HepG2 (cell line): ENCODE results near the gene C5orf15. TPM values are rescaled to one million over a fixed set of nuclear protein-coding genes. Genes with fewer than 3 reads are reported as not detected.

Source experiments
- ATAC-seq: fragments of 200-7000 bp; cut with Tn5 transposase; 3 replicates; pipeline ENCODE4 v1.9.1; 2020; ENCODE audit warnings: mild to moderate bottlenecking, moderate library complexity
- BruUV-seq: library from RNA; stranded (reverse); fragments of 400-500 nt; replicated peaks from 2 replicates; lab custom pipeline; 2021; lab: Mats Ljungman, UMichigan
- CTCF ChIA-PET: fragments of 300-600 bp; formaldehyde crosslinking; extraction: SDS; loops from one replicate; lab custom pipeline; 2021; ENCODE audit warnings: low total read pairs, inconsistent platforms, low intra/inter-chr PET ratio; lab: Yijun Ruan, JAX
- POLR2A ChIA-PET: fragments of 350-600 bp; sonication (Branson Sonifier 250); formaldehyde crosslinking; loops from one replicate; lab custom pipeline; 2020; ENCODE audit warnings: antibody characterized with exemption, inconsistent platforms; lab: Yijun Ruan, JAX
- DNase-seq: peaks from one replicate; pipeline ENCODE4 v3.0.0-alpha.2; 2015; ENCODE audit warnings: low spot score
- FAIRE-seq: peaks from 3 replicates; lab custom pipeline; 2011; peaks lifted over from hg19 to GRCh38; lab: Jason Lieb, UNC
- H2AFZ ChIP-seq: one replicate; pipeline ENCODE4 v1.6.1; 2011; ENCODE audit warnings: low read length, inconsistent platforms
- H3K27ac ChIP-seq: fragments of 300-600 bp; 3 replicates; pipeline ENCODE4 v1.8.0; 2011; ENCODE audit warnings: mixed run types, mild to moderate bottlenecking, mixed read lengths, low read length, inconsistent platforms; ENCODE audit not compliant: insufficient read depth; ENCODE audit errors: extremely low read length
- H3K27me3 ChIP-seq, 2 experiments: fragments of 200-600 bp in 1 of 2; 2 replicates in 1 of 2; 3 replicates in 1 of 2; pipeline versions ENCODE4 v1.6.0 to v1.8.0; 2011; ENCODE audit warnings: low read length in 2 of 2, mild to moderate bottlenecking in 2 of 2, moderate library complexity in 2 of 2, inconsistent platforms in 1 of 2; ENCODE audit not compliant: insufficient read depth in 2 of 2, control insufficient read depth in 1 of 2
- H3K36me3 ChIP-seq, 2 experiments: fragments of 200-600 bp in 1 of 2; replicated peaks in 1 of 2; 2 replicates in 1 of 2; 3 replicates in 1 of 2; pipeline versions ENCODE4 v1.5.1 to v1.8.0; 2011; ENCODE audit warnings: low read length in 2 of 2, inconsistent platforms in 1 of 2; ENCODE audit not compliant: insufficient read depth in 2 of 2, control insufficient read depth in 1 of 2
- H3K4me1 ChIP-seq: 2 replicates; pipeline ENCODE4 v1.5.1; 2012; ENCODE audit warnings: low read length, inconsistent platforms; ENCODE audit not compliant: insufficient read depth
- H3K4me2 ChIP-seq: 2 replicates; pipeline ENCODE4 v1.6.0; 2011; ENCODE audit warnings: low read depth, low read length, inconsistent platforms
- H3K4me3 ChIP-seq, 3 experiments: fragments of 200-600 bp in 1 of 3; sonication (generic), shearing (Covaris generic) in 1 of 3; replicated peaks in 1 of 3; 2 replicates each; pipeline ENCODE4 v1.5.1; 2011 to 2016; ENCODE audit warnings: low read length in 3 of 3, inconsistent platforms in 2 of 3, low read depth in 2 of 3, mild to moderate bottlenecking in 2 of 3, control low read depth in 1 of 3, mixed read lengths in 1 of 3; ENCODE audit not compliant: insufficient read depth in 1 of 3
- H3K79me2 ChIP-seq: one replicate; pipeline ENCODE4 v1.6.1; 2011; ENCODE audit warnings: low read length, inconsistent platforms; ENCODE audit not compliant: insufficient read depth
- H3K9ac ChIP-seq: 2 replicates; pipeline ENCODE4 v1.6.0; 2011; ENCODE audit warnings: mild to moderate bottlenecking, low read depth, low read length, inconsistent platforms; ENCODE audit not compliant: insufficient read depth
- H3K9me3 ChIP-seq: 2 replicates; pipeline ENCODE4 v1.5.1; 2012; ENCODE audit warnings: mild to moderate bottlenecking, low read length
- H4K20me1 ChIP-seq: 2 replicates; pipeline ENCODE4 v1.6.0; 2011; ENCODE audit warnings: inconsistent platforms, mild to moderate bottlenecking, low read length, moderate library complexity; ENCODE audit not compliant: insufficient read depth
- BCL3 ChIP-seq: sonication (generic); formaldehyde crosslinking; IDR thresholded peaks from 2 replicates; pipeline ENCODE4 v1.5.1; 2020; ENCODE audit warnings: mild to moderate bottlenecking, missing genetic modification reagents, moderate library complexity
- CREBL2 ChIP-seq: sonication (generic); formaldehyde crosslinking; IDR thresholded peaks from 2 replicates; pipeline ENCODE4 v1.8.1; 2023; ENCODE audit warnings: missing genetic modification reagents, mild to moderate bottlenecking, borderline replicate concordance
- EEA1 ChIP-seq: sonication (generic); formaldehyde crosslinking; IDR thresholded peaks from 2 replicates; pipeline ENCODE4 v1.5.1; 2020; ENCODE audit warnings: mild to moderate bottlenecking, missing genetic modification reagents, borderline replicate concordance
- KLF6 ChIP-seq: IDR thresholded peaks from 2 replicates; pipeline ENCODE4 v1.8.0; 2016; ENCODE audit warnings: missing biosample characterization, missing genetic modification reagents
- MAZ ChIP-seq, 2 experiments: sonication (generic) in 1 of 2; formaldehyde crosslinking in 1 of 2; IDR thresholded peaks; 2 replicates each; pipeline versions ENCODE4 v1.5.0 to v1.6.1; 2012 to 2020; ENCODE audit warnings: low read depth in 2 of 2, mild to moderate bottlenecking in 2 of 2, borderline replicate concordance in 1 of 2, improper control_type of control experiment in 1 of 2, low read length in 1 of 2, missing genetic modification reagents in 1 of 2, moderate library complexity in 1 of 2
- SMAD1 ChIP-seq: sonication (generic); formaldehyde crosslinking; IDR thresholded peaks from 2 replicates; pipeline ENCODE4 v1.4.0; 2020; ENCODE audit warnings: missing genetic modification reagents, low read depth, mild to moderate bottlenecking, borderline replicate concordance
- ZBTB21 ChIP-seq: sonication (generic); formaldehyde crosslinking; IDR thresholded peaks from 2 replicates; pipeline ENCODE4 v1.4.0; 2020; ENCODE audit warnings: missing genetic modification reagents
- ZNF143 ChIP-seq: sonication (generic); formaldehyde crosslinking; IDR thresholded peaks from 2 replicates; pipeline ENCODE4 v1.4.0; 2020; ENCODE audit warnings: missing genetic modification reagents
- ZNF414 ChIP-seq: sonication (generic); formaldehyde crosslinking; IDR thresholded peaks from 2 replicates; pipeline ENCODE4 v1.5.0; 2020; ENCODE audit warnings: missing genetic modification reagents
- ZNF430 ChIP-seq: sonication (generic); formaldehyde crosslinking; IDR thresholded peaks from 2 replicates; pipeline ENCODE4 v1.9.0; 2021; ENCODE audit warnings: mild to moderate bottlenecking, missing genetic modification reagents
- ZNF451 ChIP-seq: sonication (generic); formaldehyde crosslinking; IDR thresholded peaks from 2 replicates; pipeline ENCODE4 v1.5.0; 2020; ENCODE audit warnings: mild to moderate bottlenecking, missing genetic modification reagents
- ZNF563 ChIP-seq: sonication (generic); formaldehyde crosslinking; IDR thresholded peaks from 2 replicates; pipeline ENCODE4 v1.8.0; 2022; ENCODE audit warnings: mild to moderate bottlenecking, moderate library complexity, missing genetic modification reagents
- ZNF607 ChIP-seq: sonication (generic); formaldehyde crosslinking; IDR thresholded peaks from 2 replicates; pipeline ENCODE4 v1.5.1; 2020; ENCODE audit warnings: missing genetic modification reagents, mild to moderate bottlenecking, borderline replicate concordance
- ZNF761 ChIP-seq: sonication (generic); formaldehyde crosslinking; conservative IDR thresholded peaks from 2 replicates; pipeline ENCODE4 v1.4.0; 2020; ENCODE audit warnings: mild to moderate bottlenecking, missing genetic modification reagents
- WGBS: methylation state at CpG from one replicate; pipeline ENCODE4 v1.1.6; 2017; ENCODE audit warnings: low lambda C conversion rate; 5-methylcytosine and 5-hydroxymethylcytosine counted together
- in situ Hi-C: cut with HindIII; loops from 2 replicates; pipeline ENCODE4 v1.10.0; 2017; ENCODE audit warnings: low pct_unique_long_range_greater_than_20kb; ENCODE audit not compliant: extremely low pct_ligation_motif_present
- intact Hi-C: fragments of 100-400 bp; cut with micrococcal nuclease; formaldehyde crosslinking; loops from one replicate; pipeline ENCODE4 v1.10.0; 2022; ENCODE audit not compliant: unreplicated experiment
- polyA plus RNA-seq, 8 experiments: library from polyadenylated mRNA; depleted of rRNA in 3 of 8; stranded (reverse) in 7 of 8; unstranded in 1 of 8; fragments of >200 nt; fragmentation: Illumina TruSeq in 4 of 8; extraction: Trizol in 4 of 8; gene quantifications; 2 replicates each; pipeline versions ENCODE4 v1.2.1 to v1.2.3, GENCODE V29; 2011 to 2016; ENCODE audit warnings: low read depth in 4 of 8, missing spikeins in 1 of 8, mixed read lengths in 1 of 8; ENCODE audit not compliant: insufficient read depth in 1 of 8
- total RNA-seq, 5 experiments: library from RNA; depleted of rRNA; stranded (reverse); fragments of >200 nt; fragmentation: Illumina TruSeq; extraction: Trizol; gene quantifications; 2 replicates each; pipeline ENCODE4 v1.2.3, GENCODE V29; 2016; ENCODE audit warnings: low read depth in 1 of 5
- TF ChIP-seq, protein P1 (sequence below): sonication (generic); formaldehyde crosslinking; IDR thresholded peaks from 2 replicates; pipeline ENCODE4 v1.5.0; 2020; ENCODE audit warnings: mild to moderate bottlenecking, missing genetic modification reagents, borderline replicate concordance

The C5orf15 gene
- total and polyA plus RNA-seq, 2 of the 13 experiments (the other 11 are each of a cell fraction or from before 2014, with no cell fraction given), result 58.5 to 82.7 TPM

- no peak for DNase-seq
- 0 out of 2 replicates have a peak, but pooled peaks have one; percentile 29 for TF ChIP-seq ZNF607 (CRISPR knock-in tag)
- TF ChIP-seq ZBTB21 (CRISPR knock-in tag), result no peak
- TF ChIP-seq BCL3 (CRISPR knock-in tag), result peak; percentile 21; the same call in 1 of the 2 replicates
- TF ChIP-seq, protein P1, sequence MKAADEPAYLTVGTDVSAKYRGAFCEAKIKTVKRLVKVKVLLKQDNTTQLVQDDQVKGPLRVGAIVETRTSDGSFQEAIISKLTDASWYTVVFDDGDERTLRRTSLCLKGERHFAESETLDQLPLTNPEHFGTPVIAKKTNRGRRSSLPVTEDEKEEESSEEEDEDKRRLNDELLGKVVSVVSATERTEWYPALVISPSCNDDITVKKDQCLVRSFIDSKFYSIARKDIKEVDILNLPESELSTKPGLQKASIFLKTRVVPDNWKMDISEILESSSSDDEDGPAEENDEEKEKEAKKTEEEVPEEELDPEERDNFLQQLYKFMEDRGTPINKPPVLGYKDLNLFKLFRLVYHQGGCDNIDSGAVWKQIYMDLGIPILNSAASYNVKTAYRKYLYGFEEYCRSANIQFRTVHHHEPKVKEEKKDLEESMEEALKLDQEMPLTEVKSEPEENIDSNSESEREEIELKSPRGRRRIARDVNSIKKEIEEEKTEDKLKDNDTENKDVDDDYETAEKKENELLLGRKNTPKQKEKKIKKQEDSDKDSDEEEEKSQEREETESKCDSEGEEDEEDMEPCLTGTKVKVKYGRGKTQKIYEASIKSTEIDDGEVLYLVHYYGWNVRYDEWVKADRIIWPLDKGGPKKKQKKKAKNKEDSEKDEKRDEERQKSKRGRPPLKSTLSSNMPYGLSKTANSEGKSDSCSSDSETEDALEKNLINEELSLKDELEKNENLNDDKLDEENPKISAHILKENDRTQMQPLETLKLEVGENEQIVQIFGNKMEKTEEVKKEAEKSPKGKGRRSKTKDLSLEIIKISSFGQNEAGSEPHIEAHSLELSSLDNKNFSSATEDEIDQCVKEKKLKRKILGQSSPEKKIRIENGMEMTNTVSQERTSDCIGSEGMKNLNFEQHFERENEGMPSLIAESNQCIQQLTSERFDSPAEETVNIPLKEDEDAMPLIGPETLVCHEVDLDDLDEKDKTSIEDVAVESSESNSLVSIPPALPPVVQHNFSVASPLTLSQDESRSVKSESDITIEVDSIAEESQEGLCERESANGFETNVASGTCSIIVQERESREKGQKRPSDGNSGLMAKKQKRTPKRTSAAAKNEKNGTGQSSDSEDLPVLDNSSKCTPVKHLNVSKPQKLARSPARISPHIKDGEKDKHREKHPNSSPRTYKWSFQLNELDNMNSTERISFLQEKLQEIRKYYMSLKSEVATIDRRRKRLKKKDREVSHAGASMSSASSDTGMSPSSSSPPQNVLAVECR, result peak; percentile 22; the same call in 1 of the 2 replicates
- 0 out of 2 replicates have a peak, but pooled peaks have one; percentile 52 for TF ChIP-seq ZNF414 (CRISPR knock-in tag)
- peak; percentile 20; the same call in 1 of the 2 replicates for TF ChIP-seq ZNF761 (CRISPR knock-in tag)
- TF ChIP-seq CREBL2 (CRISPR knock-in tag), result 0 out of 2 replicates have a peak, but pooled peaks have one; percentile 19
- no peak for TF ChIP-seq SMAD1 (CRISPR knock-in tag)
- 0 out of 2 replicates have a peak, but pooled peaks have one; percentile 9 for TF ChIP-seq ZNF451
- TF ChIP-seq ZNF430 (CRISPR knock-in tag), result 0 out of 2 replicates have a peak, but pooled peaks have one; percentile 22
- no peak for TF ChIP-seq ZNF143 (CRISPR knock-in tag)
- no peak for TF ChIP-seq MAZ (IDR thresholded peaks at IDR 0.05; ENCODE audit: borderline replicate concordance, low read depth, low read length)
- TF ChIP-seq MAZ (CRISPR knock-in tag; IDR thresholded peaks at IDR 0.05; ENCODE audit: low read depth), result 0 out of 2 replicates have a peak, but pooled peaks have one; percentile 16
- peak; percentile 12; the same call in 1 of the 2 replicates for TF ChIP-seq EEA1 (CRISPR knock-in tag)
- peak; percentile 43; the same call in 1 of the 2 replicates for TF ChIP-seq ZNF563 (CRISPR knock-in tag)
- peak; percentile 74 for TF ChIP-seq KLF6 (CRISPR knock-in tag)
Measured at GRCh38 chr5:134003817-134004625, 35.6 kb upstream of the C5orf15 start.

More at GRCh38 chr5:134003817-134004625, 35.6 kb upstream of the C5orf15 start:
- H2AFZ ChIP-seq, result no peak overlapping the region
- ChIA-PET POLR2A (interaction anchor here (0.6 to 7.4 kb wide), 15 partner anchors 8 to 111 kb away, joined by 3 to 192 read pairs (median 7); partner anchors contain the start of genes C5orf15 and TCF7), CTCF (no interaction called here)
- H3K9me3 ChIP-seq, result no peaks in the 10 kb centered on the region
- peak overlapping the region; percentile 97 for H3K9ac ChIP-seq
- intact Hi-C loops (loop anchor here (2.0 kb wide), 2 partner anchors 15 to 35 kb away; no protein-coding TSS in a partner anchor), in situ Hi-C loops (no loop called here)
- BruUV-seq, result no TSS peak
- peak overlapping the region; percentile 99 for H3K4me2 ChIP-seq
- peak overlapping the region; percentile 92 to 96 (median 96) for H3K4me3 ChIP-seq
- no peaks in the 10 kb centered on the region; a peak in 1 of 5 replicates for H3K27me3 ChIP-seq
- peak overlapping the region; percentile 95 for H3K27ac ChIP-seq
- ATAC-seq (peak; percentile 7), FAIRE-seq (no peak)
- WGBS, result 0% methylated on average over 10 of the region's 90 CpGs
- H3K79me2 ChIP-seq, result peaks cover 67% of the 10 kb centered on the region
- H4K20me1 ChIP-seq, result peaks cover 34% of the 10 kb centered on the region
- peaks cover 59% of the 10 kb centered on the region for H3K4me1 ChIP-seq
- H3K36me3 ChIP-seq, result peaks cover 3 to 6% of the 10 kb centered on the region in 2 experiments; a peak in 2 of 5 replicates
